Duodenal mucosa (tissue), 2 donors: ENCODE data around the gene ADARB1.

Experiments used
- H3K27ac ChIP-seq: one replicate; pipeline ENCODE4 v1.7.0; 2013; ENCODE audit warnings: low read depth, low read length
- H3K27me3 ChIP-seq, 2 donors: one replicate each; pipeline ENCODE4 v1.7.0; 2013; ENCODE audit warnings: low read length in 2 of 2, control low read depth in 1 of 2; ENCODE audit not compliant: insufficient read depth in 2 of 2, control insufficient read depth in 1 of 2
- H3K36me3 ChIP-seq, 2 donors: one replicate each; pipeline ENCODE4 v1.7.0; 2013; ENCODE audit warnings: low read length in 2 of 2, control low read depth in 1 of 2; ENCODE audit not compliant: insufficient read depth in 2 of 2, control insufficient read depth in 1 of 2
- H3K4me1 ChIP-seq, 2 donors: one replicate each; pipeline ENCODE4 v1.7.0; 2013; ENCODE audit warnings: low read length in 2 of 2, control low read depth in 1 of 2; ENCODE audit not compliant: insufficient read depth in 2 of 2, control insufficient read depth in 1 of 2
- H3K4me3 ChIP-seq, 2 donors: one replicate each; pipeline ENCODE4 v1.7.0; 2013; ENCODE audit warnings: low read length in 2 of 2, low read depth in 1 of 2
- H3K9ac ChIP-seq, 2 donors: one replicate each; pipeline ENCODE4 v1.7.0; 2013; ENCODE audit warnings: low read length in 2 of 2, low read depth in 1 of 2
- H3K9me3 ChIP-seq, 2 donors: one replicate each; pipeline ENCODE4 v1.7.0; 2013; ENCODE audit warnings: low read length in 2 of 2, control low read depth in 1 of 2; ENCODE audit not compliant: control insufficient read depth in 1 of 2

ADARB1 gene

DNA sequence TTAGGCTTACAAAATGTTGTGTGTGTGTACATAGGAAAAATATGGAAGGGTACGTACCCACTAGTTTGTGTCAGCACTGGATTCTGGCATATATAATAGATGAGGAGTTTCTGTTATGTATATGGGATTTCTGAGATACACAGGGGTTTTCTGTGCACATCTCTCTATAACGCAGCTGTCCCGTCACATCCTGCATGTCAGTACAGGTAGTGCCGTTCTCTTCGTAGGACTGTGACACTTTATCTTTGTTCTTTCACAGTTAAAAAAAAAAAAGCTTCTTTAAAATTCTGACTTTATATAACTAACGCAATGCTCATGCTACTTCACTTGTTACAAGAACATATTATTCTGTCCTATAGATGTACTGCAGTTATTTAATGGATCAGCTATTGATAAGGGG lies 42.9 kb downstream of the ADARB1 start:
- H3K4me3 ChIP-seq, result no peak overlapping the region
- no peaks in the 10 kb centered on the region for H3K9me3 ChIP-seq
- no peak overlapping the region for H3K9ac ChIP-seq
- no peaks in the 10 kb centered on the region for H3K36me3 ChIP-seq
- H3K27ac ChIP-seq, result no peak overlapping the region
- no peaks in the 10 kb centered on the region for H3K4me1 ChIP-seq
- H3K27me3 ChIP-seq, result no peaks in the 10 kb centered on the region

GRCh38 chr21:45118099-45118498 lies 43.7 kb downstream of the ADARB1 start:
- Histone ChIP-seq H3K27me3 (no peaks in the 10 kb centered on the region), H3K4me1 (no peaks in the 10 kb centered on the region), H3K36me3 (no peaks in the 10 kb centered on the region), H3K9ac (no peak overlapping the region), H3K9me3 (no peaks in the 10 kb centered on the region), H3K27ac (no peak overlapping the region), H3K4me3 (no peak overlapping the region)

- Histone ChIP-seq H3K27me3 (no peaks in the 10 kb centered on the region), H3K4me3 (no peak overlapping the region), H3K36me3 (no peaks in the 10 kb centered on the region), H3K9me3 (no peaks in the 10 kb centered on the region), H3K4me1 (no peaks in the 10 kb centered on the region), H3K27ac (no peak overlapping the region), H3K9ac (no peak overlapping the region)
Measured at GRCh38 chr21:45119812-45120211, 45.4 kb downstream of the ADARB1 start.

- no peaks in the 10 kb centered on the region for H3K36me3 ChIP-seq
- no peak overlapping the region for H3K27ac ChIP-seq
- H3K4me1 ChIP-seq, result no peaks in the 10 kb centered on the region
- no peak overlapping the region for H3K9ac ChIP-seq
- H3K9me3 ChIP-seq, result no peaks in the 10 kb centered on the region
- H3K27me3 ChIP-seq, result no peaks in the 10 kb centered on the region
- no peak overlapping the region for H3K4me3 ChIP-seq
Measured at GRCh38 chr21:45120975-45121374, 46.6 kb downstream of the ADARB1 start.

- H3K27ac ChIP-seq, result no peak overlapping the region
- no peaks in the 10 kb centered on the region for H3K36me3 ChIP-seq
- no peaks in the 10 kb centered on the region for H3K4me1 ChIP-seq
- no peaks in the 10 kb centered on the region for H3K27me3 ChIP-seq
- H3K9me3 ChIP-seq, result no peaks in the 10 kb centered on the region
- H3K9ac ChIP-seq, result no peak overlapping the region
- H3K4me3 ChIP-seq, result no peak overlapping the region
Measured at GRCh38 chr21:45122030-45122429, 47.6 kb downstream of the ADARB1 start.

- H3K4me1 ChIP-seq, result no peaks in the 10 kb centered on the region
- H3K27me3 ChIP-seq, result no peaks in the 10 kb centered on the region
- no peak overlapping the region for H3K9ac ChIP-seq
- no peaks in the 10 kb centered on the region for H3K9me3 ChIP-seq
- no peaks in the 10 kb centered on the region for H3K36me3 ChIP-seq
- H3K27ac ChIP-seq, result no peak overlapping the region
- H3K4me3 ChIP-seq, result no peak overlapping the region
Measured at GRCh38 chr21:45122432-45123132, 48.2 kb downstream of the ADARB1 start.

DNA sequence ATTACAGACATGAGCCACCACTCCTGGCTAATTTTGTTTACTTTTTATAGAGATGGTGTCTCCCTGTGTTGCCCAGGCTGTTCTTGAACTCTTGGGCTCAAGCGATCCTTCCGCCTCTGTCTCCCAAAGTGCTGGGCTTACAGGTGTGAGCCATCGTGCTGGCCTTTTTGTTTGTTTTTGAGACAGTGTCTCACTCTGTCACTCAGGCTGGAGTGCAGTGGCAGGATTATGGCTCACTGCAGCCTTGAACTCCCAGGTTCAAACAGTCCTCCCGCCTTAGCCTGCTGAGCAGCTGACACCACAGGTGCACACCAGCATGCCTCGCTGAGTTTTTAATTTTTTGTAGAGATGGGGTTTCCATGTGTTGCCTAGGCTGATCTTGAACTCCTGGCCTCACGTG lies 49.1 kb downstream of the ADARB1 start:
- no peak overlapping the region for H3K9ac ChIP-seq
- no peak overlapping the region for H3K27ac ChIP-seq
- H3K9me3 ChIP-seq, result no peaks in the 10 kb centered on the region
- no peaks in the 10 kb centered on the region for H3K36me3 ChIP-seq
- H3K27me3 ChIP-seq, result no peaks in the 10 kb centered on the region
- H3K4me1 ChIP-seq, result no peaks in the 10 kb centered on the region
- no peak overlapping the region for H3K4me3 ChIP-seq

DNA sequence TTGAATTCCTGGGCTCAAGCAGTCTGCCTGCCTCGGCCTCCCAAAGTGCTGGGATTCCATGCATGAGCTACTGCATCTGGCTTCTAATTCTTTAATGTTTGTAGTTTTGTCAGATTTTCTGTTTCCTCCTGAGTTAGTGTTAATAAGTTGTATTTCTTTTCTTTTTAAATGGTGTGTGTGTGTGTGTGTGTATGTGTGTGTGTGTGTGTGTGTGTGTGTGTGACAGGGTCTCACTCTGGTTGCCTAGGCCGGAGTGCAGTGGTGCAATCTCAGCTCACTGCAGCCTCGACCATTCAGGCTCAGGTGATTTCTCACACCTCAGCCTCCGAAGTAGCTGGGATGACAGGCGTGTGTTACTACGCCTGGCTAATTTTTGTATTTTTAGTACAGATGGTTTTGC lies 50.2 kb downstream of the ADARB1 start:
- Histone ChIP-seq H3K36me3 (no peaks in the 10 kb centered on the region), H3K27me3 (no peaks in the 10 kb centered on the region), H3K27ac (no peak overlapping the region), H3K9me3 (no peaks in the 10 kb centered on the region), H3K4me3 (no peak overlapping the region), H3K9ac (no peak overlapping the region), H3K4me1 (peaks cover 3 to 4% of the 10 kb centered on the region in 2 donors)

GRCh38 chr21:45125357-45125756 lies 51.0 kb downstream of the ADARB1 start:
- H3K27me3 ChIP-seq, result no peaks in the 10 kb centered on the region
- no peaks in the 10 kb centered on the region for H3K36me3 ChIP-seq
- peaks cover 9 to 12% of the 10 kb centered on the region in 2 donors for H3K4me1 ChIP-seq
- no peak overlapping the region for H3K27ac ChIP-seq
- no peak overlapping the region for H3K9ac ChIP-seq
- H3K9me3 ChIP-seq, result no peaks in the 10 kb centered on the region
- H3K4me3 ChIP-seq, result no peak overlapping the region

GRCh38 chr21:45126204-45126626 lies 51.8 kb downstream of the ADARB1 start:
- peaks cover 13 to 16% of the 10 kb centered on the region in 2 donors for H3K4me1 ChIP-seq
- no peak overlapping the region for H3K9ac ChIP-seq

More at GRCh38 chr21:45126204-45126626, 51.8 kb downstream of the ADARB1 start:
- Histone ChIP-seq H3K36me3 (no peaks in the 10 kb centered on the region), H3K27me3 (no peaks in the 10 kb centered on the region), H3K27ac (no peak overlapping the region), H3K4me3 (no peak overlapping the region), H3K9me3 (no peaks in the 10 kb centered on the region)
